Left lung (tissue), 10 donors: Measurements from ENCODE around the gene DDX24. TPM values are rescaled to one million over a fixed set of nuclear protein-coding genes. Genes with fewer than 3 reads are reported as not detected.
A peak's percentile ranks its signal among the peaks of the same experiment; 100 is the strongest.

Source experiments
- ATAC-seq: fragments of 200-7000 bp; cut with Tn5 transposase; one replicate; pipeline ENCODE4 v1.9.1; 2020; ENCODE audit warnings: moderate library complexity
- DNase-seq, 4 donors: peaks; one replicate each; pipeline ENCODE4 v3.0.0-alpha.2; 2013 to 2020
- H3K27ac ChIP-seq, 2 donors: fragments of 200-600 bp; sonication (generic) in 1 of 2; one replicate each; pipeline versions ENCODE4 v1.5.0 to v1.8.0; 2020 to 2021
- H3K27me3 ChIP-seq, 2 donors: fragments of 200-600 bp; sonication (generic) in 1 of 2; one replicate each; pipeline versions ENCODE4 v1.5.0 to v1.8.0; 2020 to 2021
- H3K36me3 ChIP-seq, 2 donors: fragments of 200-600 bp; sonication (generic) in 1 of 2; one replicate each; pipeline versions ENCODE4 v1.5.0 to v1.8.0; 2020 to 2021
- H3K4me1 ChIP-seq, 2 donors: fragments of 200-600 bp; one replicate each; pipeline ENCODE4 v1.8.0; 2021
- H3K4me3 ChIP-seq, 2 donors: fragments of 200-600 bp; sonication (generic) in 1 of 2; one replicate each; pipeline versions ENCODE4 v1.5.0 to v1.8.0; 2020 to 2021; ENCODE audit warnings: mild to moderate bottlenecking in 1 of 2
- H3K9me3 ChIP-seq, 2 donors: fragments of 200-600 bp; sonication (generic) in 1 of 2; one replicate each; pipeline versions ENCODE4 v1.5.0 to v1.8.0; 2020 to 2021
- intact Hi-C, 2 donors: fragments of 100-400 bp; cut with DNase I; formaldehyde crosslinking; loops; one replicate each; pipeline versions ENCODE4 v1.11.2 to v1.14.2; 2022
- polyA plus RNA-seq, 6 donors: library from polyadenylated mRNA; unstranded; fragments of 120-200 nt; gene quantifications; one replicate each; pipeline ENCODE4 v1.2.1, GENCODE V29; 2013; ENCODE audit not compliant: insufficient read length in 6 of 6
- total RNA-seq, 2 donors: library from RNA; stranded (reverse); fragmentation: NEBNext Ultra II Directional; extraction: Animal tissue kit (Norgen Biotek cat#: 25700); gene quantifications; one replicate each; pipeline ENCODE4 v1.2.1, GENCODE V29; 2021
- TF ChIP-seq, protein P1 (sequence below), 2 donors: fragments of 200-600 bp; sonication (generic) in 1 of 2; IDR thresholded peaks; one replicate each; pipeline versions ENCODE4 v1.5.0 to v1.8.0; 2021; ENCODE audit warnings: antibody characterized with exemption in 2 of 2
- donor health status: DM: no; HTN: yes; CAD: no.
- donor health status: DM: no; HTN: no; CAD: no.

Gene DDX24
- total and polyA plus RNA-seq, 8 donors = 127 to 148 (median 139) TPM

DNA sequence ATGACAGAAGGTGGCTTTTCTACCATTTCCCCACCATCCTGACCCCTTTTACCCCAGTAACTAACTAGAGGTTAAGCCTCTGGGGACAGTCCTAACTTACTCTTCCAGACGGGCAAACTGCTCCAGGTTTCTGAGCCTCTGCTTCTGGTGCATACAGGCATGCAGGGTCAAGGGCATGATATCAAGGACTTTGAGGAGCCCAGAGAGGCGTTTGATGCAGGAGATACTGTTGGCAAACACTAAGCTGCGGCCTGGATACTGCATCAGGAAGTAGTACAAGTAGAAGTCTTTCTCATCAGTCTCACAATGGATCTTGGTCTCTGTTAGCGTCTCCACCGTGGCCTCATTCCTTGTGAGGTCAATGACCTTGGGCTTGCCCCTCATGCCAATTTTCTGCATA is 21.0 kb downstream of the DDX24 start:
- TF ChIP-seq, protein P1, sequence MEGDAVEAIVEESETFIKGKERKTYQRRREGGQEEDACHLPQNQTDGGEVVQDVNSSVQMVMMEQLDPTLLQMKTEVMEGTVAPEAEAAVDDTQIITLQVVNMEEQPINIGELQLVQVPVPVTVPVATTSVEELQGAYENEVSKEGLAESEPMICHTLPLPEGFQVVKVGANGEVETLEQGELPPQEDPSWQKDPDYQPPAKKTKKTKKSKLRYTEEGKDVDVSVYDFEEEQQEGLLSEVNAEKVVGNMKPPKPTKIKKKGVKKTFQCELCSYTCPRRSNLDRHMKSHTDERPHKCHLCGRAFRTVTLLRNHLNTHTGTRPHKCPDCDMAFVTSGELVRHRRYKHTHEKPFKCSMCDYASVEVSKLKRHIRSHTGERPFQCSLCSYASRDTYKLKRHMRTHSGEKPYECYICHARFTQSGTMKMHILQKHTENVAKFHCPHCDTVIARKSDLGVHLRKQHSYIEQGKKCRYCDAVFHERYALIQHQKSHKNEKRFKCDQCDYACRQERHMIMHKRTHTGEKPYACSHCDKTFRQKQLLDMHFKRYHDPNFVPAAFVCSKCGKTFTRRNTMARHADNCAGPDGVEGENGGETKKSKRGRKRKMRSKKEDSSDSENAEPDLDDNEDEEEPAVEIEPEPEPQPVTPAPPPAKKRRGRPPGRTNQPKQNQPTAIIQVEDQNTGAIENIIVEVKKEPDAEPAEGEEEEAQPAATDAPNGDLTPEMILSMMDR (IDR thresholded peaks at IDR 0.05) = no peak

DNA sequence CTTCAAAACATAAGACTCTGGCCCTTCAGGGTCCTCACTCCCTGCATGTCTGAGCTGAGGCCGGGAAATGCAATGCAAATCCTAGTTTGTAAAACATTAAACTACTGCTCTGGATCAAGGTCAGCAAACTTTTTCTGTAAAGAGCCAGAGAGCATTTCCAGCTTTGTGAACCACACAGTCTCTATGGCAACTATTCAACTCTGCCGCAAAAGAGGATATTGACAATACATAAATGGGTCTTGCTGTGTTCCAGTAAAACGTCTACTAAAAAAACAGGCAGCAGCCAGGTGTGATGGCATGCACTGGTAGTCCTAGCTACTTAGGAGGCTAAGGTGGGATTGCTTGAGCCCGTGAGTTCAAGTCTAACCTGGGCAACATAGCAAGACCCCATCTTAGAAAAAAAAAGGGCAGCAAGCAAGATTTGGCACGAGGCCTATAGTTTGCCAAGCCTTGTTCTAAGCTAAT is 22.3 kb downstream of the DDX24 start:
- H3K27me3 ChIP-seq = no peaks in the 10 kb centered on the region
- TF ChIP-seq, protein P1 (IDR thresholded peaks at IDR 0.05) = no peak
- DNase-seq = no peak
- no peak overlapping the region for H3K27ac ChIP-seq
- H3K36me3 ChIP-seq = peaks cover 0 to 89% of the 10 kb centered on the region in 2 donors
- intact Hi-C loops = no loop called here
- peaks cover 0 to 4% of the 10 kb centered on the region in 2 donors for H3K4me1 ChIP-seq
- H3K9me3 ChIP-seq = no peaks in the 10 kb centered on the region
- peak; percentile 66 for ATAC-seq
- no peak overlapping the region for H3K4me3 ChIP-seq

More for the DNA sequence above, 21.0 kb downstream of the DDX24 start:
- H3K4me1 ChIP-seq = peaks cover 0 to 4% of the 10 kb centered on the region in 2 donors
- peaks cover 0 to 76% of the 10 kb centered on the region in 2 donors for H3K36me3 ChIP-seq
- no peaks in the 10 kb centered on the region for H3K9me3 ChIP-seq
- intact Hi-C loops = no loop called here
- no peak overlapping the region for H3K27ac ChIP-seq
- DNase-seq (no peak), ATAC-seq (no peak)
- H3K4me3 ChIP-seq = no peak overlapping the region
- no peaks in the 10 kb centered on the region for H3K27me3 ChIP-seq

DNA sequence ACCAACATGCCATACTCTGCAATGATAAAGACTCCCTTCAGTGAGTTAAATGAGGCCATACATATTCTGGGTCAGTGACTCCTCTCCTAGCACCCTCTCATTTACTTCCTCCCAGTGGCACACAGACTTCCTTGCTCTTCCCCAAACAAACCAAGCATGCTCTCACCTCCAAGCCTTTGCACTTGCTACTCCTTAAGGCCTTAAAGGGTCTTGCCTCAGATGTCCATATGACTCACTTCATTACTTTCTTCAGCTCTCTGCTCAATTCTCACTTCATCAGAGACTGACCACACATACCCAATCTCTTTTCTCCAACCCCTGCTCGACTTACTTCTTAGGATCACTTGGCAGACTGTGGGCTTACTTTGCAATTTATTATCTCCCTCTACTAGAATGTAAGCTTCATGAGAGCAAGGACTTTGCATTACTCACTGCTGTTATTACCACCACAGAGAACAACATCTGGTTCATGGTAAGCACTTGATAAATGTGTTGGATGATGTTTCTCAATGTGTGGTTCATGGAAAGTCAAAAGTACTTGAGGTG is 22.8 kb downstream of the DDX24 start:
- TF ChIP-seq, protein P1 (IDR thresholded peaks at IDR 0.05) = no peak
- Histone ChIP-seq H3K36me3 (peaks cover 0 to 94% of the 10 kb centered on the region in 2 donors), H3K27me3 (no peaks in the 10 kb centered on the region), H3K9me3 (no peaks in the 10 kb centered on the region), H3K4me3 (no peak overlapping the region), H3K27ac (no peak overlapping the region), H3K4me1 (peaks cover 0 to 4% of the 10 kb centered on the region in 2 donors)
- ATAC-seq = no peak
- intact Hi-C loops = no loop called here
- no peak for DNase-seq

DNA sequence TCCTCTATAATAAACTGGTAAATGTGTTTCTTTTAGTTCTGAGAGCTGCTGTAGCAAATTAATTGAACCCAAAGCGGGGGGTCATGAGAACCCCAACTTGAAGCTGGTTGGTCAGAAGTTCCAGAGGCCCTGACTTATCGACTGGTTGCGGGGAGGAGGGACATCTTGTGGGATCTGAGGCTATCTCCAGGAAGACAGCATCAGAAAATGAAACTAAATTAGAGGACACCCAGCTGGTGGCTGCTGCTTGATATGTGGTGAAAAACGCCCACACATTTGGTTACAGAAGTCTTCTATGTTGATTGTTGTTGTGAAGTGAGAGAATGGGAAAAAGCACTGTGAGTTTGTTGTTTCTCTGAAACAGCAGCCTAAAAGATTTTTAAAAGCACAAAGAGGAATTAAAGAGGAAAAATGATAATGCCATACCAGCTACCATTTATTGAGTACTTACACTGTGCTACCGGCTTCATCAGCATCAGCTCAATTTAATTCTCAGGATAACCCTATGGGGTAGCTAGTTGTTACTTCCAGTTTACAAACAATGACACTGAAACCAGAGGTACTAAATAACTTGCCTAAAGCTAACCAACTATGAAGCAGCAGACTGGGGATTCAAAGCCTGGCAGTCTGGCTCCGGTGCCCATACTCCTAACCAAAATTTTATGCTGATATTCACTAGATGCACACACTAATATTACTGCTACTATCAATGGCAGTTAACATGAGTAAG is 24.3 kb downstream of the DDX24 start:
- H3K27ac ChIP-seq = no peak overlapping the region
- H3K27me3 ChIP-seq = no peaks in the 10 kb centered on the region
- no peak for ATAC-seq
- intact Hi-C loops = no loop called here
- H3K9me3 ChIP-seq = no peaks in the 10 kb centered on the region
- H3K4me3 ChIP-seq = no peak overlapping the region
- H3K4me1 ChIP-seq = peaks cover 0 to 4% of the 10 kb centered on the region in 2 donors
- DNase-seq = no peak
- TF ChIP-seq, protein P1 (IDR thresholded peaks at IDR 0.05) = no peak
- H3K36me3 ChIP-seq = peaks cover 0 to 100% of the 10 kb centered on the region in 2 donors

DNA sequence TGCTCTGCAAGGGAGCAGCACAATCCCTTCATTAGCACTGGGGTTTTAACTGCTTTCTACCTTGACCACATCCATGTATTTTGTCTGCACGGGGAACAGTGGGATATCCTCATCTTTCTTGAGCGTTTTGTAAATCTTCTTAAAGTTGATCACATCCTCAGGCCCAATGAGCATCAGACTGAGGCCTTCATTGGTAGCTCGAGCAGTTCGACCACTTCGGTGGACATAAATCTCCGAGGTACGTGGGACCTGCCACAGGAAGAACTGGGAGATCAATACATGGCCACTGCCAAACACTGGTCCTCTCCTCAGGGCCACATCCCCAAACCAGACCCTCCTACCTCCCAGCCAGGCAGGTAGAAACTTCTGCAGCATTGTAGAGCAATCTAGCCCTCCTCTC is 26.1 kb downstream of the DDX24 start:
- no peak for ATAC-seq

More for the DNA sequence above, 26.1 kb downstream of the DDX24 start:
- TF ChIP-seq, protein P1 (IDR thresholded peaks at IDR 0.05) = no peak
- no peaks in the 10 kb centered on the region for H3K27me3 ChIP-seq
- H3K36me3 ChIP-seq = peaks cover 0 to 100% of the 10 kb centered on the region in 2 donors
- H3K9me3 ChIP-seq = no peaks in the 10 kb centered on the region
- H3K4me1 ChIP-seq = peaks cover 0 to 4% of the 10 kb centered on the region in 2 donors
- intact Hi-C loops = no loop called here
- no peak for DNase-seq
- no peak overlapping the region for H3K27ac ChIP-seq
- no peak overlapping the region for H3K4me3 ChIP-seq
